HG02642 (cell line): Measurements from ENCODE around the gene PTGS2.

Experiments
- ATAC-seq: cut with Tn5 transposase; IDR thresholded peaks from one replicate; pipeline ENCODE4 v1.9.1; 2021; ENCODE audit warnings: mild to moderate bottlenecking; ENCODE audit not compliant: unreplicated experiment, poor library complexity

Gene PTGS2

GRCh38 chr1:186680245-186681061, at the start of gene PTGS2:
Gene PTGS2, minus strand, starts transcription at chr1:186680423. Its CDS starts 133 bp downstream, at chr1:186680290.
- ATAC-seq = peak; percentile 94

- peak; percentile 72 for ATAC-seq
Measured at GRCh38 chr1:186722711-186723309, 42.6 kb upstream of the PTGS2 start.

- no peak for ATAC-seq
Measured at GRCh38 chr1:186717286-186717685, 37.1 kb upstream of the PTGS2 start.

GRCh38 chr1:186715887-186716809, 35.9 kb upstream of the PTGS2 start:
- ATAC-seq = no peak

GRCh38 chr1:186710696-186711095, 30.5 kb upstream of the PTGS2 start:
- ATAC-seq = no peak

- no peak for ATAC-seq
Measured at GRCh38 chr1:186708694-186709097, 28.5 kb upstream of the PTGS2 start.

- ATAC-seq = no peak
Measured at GRCh38 chr1:186703209-186703766, 23.1 kb upstream of the PTGS2 start.

- ATAC-seq = no peak
Measured at GRCh38 chr1:186700722-186701121, 20.5 kb upstream of the PTGS2 start.

- ATAC-seq = no peak
Measured at GRCh38 chr1:186699519-186699918, 19.3 kb upstream of the PTGS2 start.

GRCh38 chr1:186689907-186690306, 9.7 kb upstream of the PTGS2 start:
- no peak for ATAC-seq

- ATAC-seq = no peak
Measured at GRCh38 chr1:186689376-186689775, 9.2 kb upstream of the PTGS2 start.

GRCh38 chr1:186683652-186684410, 3.6 kb upstream of the PTGS2 start:
- ATAC-seq = no peak

- no peak for ATAC-seq
Measured at GRCh38 chr1:186682736-186683135, 2.5 kb upstream of the PTGS2 start.

- no peak for ATAC-seq
Measured at GRCh38 chr1:186681801-186682200, 1.6 kb upstream of the PTGS2 start.

GRCh38 chr1:186681121-186681520, 898 bp upstream of the PTGS2 start:
- ATAC-seq = no peak

GRCh38 chr1:186679924-186680244, 339 bp downstream of the PTGS2 start:
- no peak for ATAC-seq

GRCh38 chr1:186678155-186678554, 2.1 kb downstream of the PTGS2 start:
- ATAC-seq = no peak

GRCh38 chr1:186672596-186672995, 7.6 kb downstream of the PTGS2 start:
- no peak for ATAC-seq

GRCh38 chr1:186672131-186672530, 8.1 kb downstream of the PTGS2 start:
- ATAC-seq = no peak
